Endodermal cell (in vitro differentiated cells): ENCODE measurements around the gene G0S2. TPM values are rescaled to one million over a fixed set of nuclear protein-coding genes. Genes with fewer than 3 reads are reported as not detected.
A peak's percentile ranks its signal among the peaks of the same experiment; 100 is the strongest.

Experiments used
- DNase-seq: peaks from one replicate; pipeline ENCODE4 v3.0.0-alpha.2; 2017
- H3K27ac ChIP-seq: 2 replicates; pipeline ENCODE4 v1.5.1; 2013; ENCODE audit warnings: mild to moderate bottlenecking, low read depth, low read length, moderate library complexity
- H3K27me3 ChIP-seq: 2 replicates; pipeline ENCODE4 v1.6.1; 2013; ENCODE audit warnings: mild to moderate bottlenecking, low read length, moderate library complexity; ENCODE audit not compliant: insufficient read depth, control insufficient read depth, poor library complexity, severe bottlenecking
- H3K36me3 ChIP-seq: 2 replicates; pipeline ENCODE4 v1.7.0; 2013; ENCODE audit warnings: mild to moderate bottlenecking, low read length, moderate library complexity; ENCODE audit not compliant: control insufficient read depth, insufficient read depth
- H3K4me1 ChIP-seq: one replicate; pipeline ENCODE4 v1.7.0; 2013; ENCODE audit warnings: low read length; ENCODE audit not compliant: control insufficient read depth, insufficient read depth
- H3K4me3 ChIP-seq: 2 replicates; pipeline ENCODE4 v1.5.1; 2013; ENCODE audit warnings: mild to moderate bottlenecking, low read length, moderate library complexity
- H3K9ac ChIP-seq: 2 replicates; pipeline ENCODE4 v1.6.1; 2013; ENCODE audit warnings: mild to moderate bottlenecking, low read length, moderate library complexity; ENCODE audit not compliant: poor library complexity, severe bottlenecking; ENCODE audit errors: extremely low read depth
- H3K9me3 ChIP-seq: 2 replicates; pipeline ENCODE4 v1.6.1; 2013; ENCODE audit warnings: mild to moderate bottlenecking, low read length, moderate library complexity; ENCODE audit not compliant: control insufficient read depth
- H3K27ac Mint-ChIP-seq: 2 replicates; pipeline ENCODE4 v1.8.0; 2020; ENCODE audit warnings: mixed read lengths
- H3K27me3 Mint-ChIP-seq: 2 replicates; pipeline ENCODE4 v1.8.0; 2021; ENCODE audit warnings: mild to moderate bottlenecking, mixed read lengths; ENCODE audit not compliant: insufficient read depth
- H3K36me3 Mint-ChIP-seq: 2 replicates; pipeline ENCODE4 v1.8.0; 2020; ENCODE audit warnings: low read depth, mixed read lengths
- H3K4me1 Mint-ChIP-seq: 2 replicates; pipeline ENCODE4 v1.8.0; 2020; ENCODE audit warnings: mixed read lengths
- H3K4me3 Mint-ChIP-seq: 2 replicates; pipeline ENCODE4 v1.8.0; 2020; ENCODE audit warnings: mild to moderate bottlenecking, moderate library complexity, mixed read lengths
- H3K9me3 Mint-ChIP-seq: 2 replicates; pipeline ENCODE4 v1.8.0; 2020; ENCODE audit warnings: mild to moderate bottlenecking, mixed read lengths
- CTCF ChIP-seq: fragments of 200-600 bp; sonication (generic); conservative IDR thresholded peaks from 2 replicates; pipeline ENCODE4 v1.5.0; 2021; ENCODE audit warnings: antibody characterized with exemption, mild to moderate bottlenecking
- WGBS, 2 experiments: methylation state at CpG; one replicate each; pipeline versions ENCODE4 v1.1.5 to v1.1.7; 2013; ENCODE audit warnings: missing lambda C conversion rate in 2 of 2, mixed read lengths in 1 of 2; ENCODE audit not compliant: insufficient coverage in 1 of 2, insufficient read length in 1 of 2; 5-methylcytosine and 5-hydroxymethylcytosine counted together
- total RNA-seq, 2 donors: library from RNA; stranded (reverse); fragmentation: NEBNext Ultra II Directional in 1 of 2; extraction: Animal tissue kit (Norgen Biotek cat#: 25700) in 1 of 2; gene quantifications; 2 replicates in 1 of 2; 3 replicates in 1 of 2; pipeline ENCODE4 v1.2.1, GENCODE V29; 2021

The G0S2 gene
- total RNA-seq, 2 donors from 2014 or later = not detected

DNA sequence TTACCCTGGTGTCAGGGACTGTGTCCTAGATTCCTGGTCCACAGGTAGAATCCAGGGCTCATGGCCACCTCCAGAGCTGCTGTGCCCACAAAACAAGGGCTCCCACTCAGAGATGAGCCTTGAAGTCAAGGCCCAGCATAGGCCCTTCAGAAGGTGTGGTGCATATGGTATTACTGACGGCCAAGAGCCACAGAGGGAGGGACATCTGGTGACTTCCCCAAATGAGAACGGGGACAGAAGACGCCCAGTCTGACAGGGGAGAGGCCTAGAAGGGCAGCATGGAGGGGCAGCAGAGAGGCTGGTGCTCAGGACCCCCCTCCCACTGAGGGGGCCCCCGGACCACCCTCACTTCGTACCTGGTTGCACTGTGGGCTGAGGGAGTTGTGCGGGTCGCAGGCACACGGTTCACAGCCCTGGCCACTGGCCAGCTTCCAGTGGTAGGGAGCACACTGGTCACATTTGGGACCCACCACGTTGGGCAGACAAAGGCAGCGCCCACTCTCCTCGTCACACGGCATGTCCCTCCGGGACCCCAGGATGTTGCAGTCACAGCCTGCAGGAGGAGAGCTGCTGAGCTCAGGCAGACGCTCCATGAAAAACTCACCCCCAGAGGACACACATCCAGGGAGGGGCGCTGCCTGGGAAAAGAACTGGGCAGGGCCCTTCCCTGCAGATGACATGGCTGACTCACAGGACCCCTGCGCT, 48.0 kb upstream of the G0S2 start:
- no peaks in the 10 kb centered on the region for H3K9me3 Mint-ChIP-seq

GRCh38 chr1:209627732-209628196, 47.4 kb upstream of the G0S2 start:
- Histone ChIP-seq H3K9ac (no peak overlapping the region), H3K9me3 (no peaks in the 10 kb centered on the region), H3K27ac (no peak overlapping the region), H3K4me3 (no peak overlapping the region), H3K36me3 (no peaks in the 10 kb centered on the region), H3K27me3 (peaks cover 52% of the 10 kb centered on the region), H3K4me1 (no peaks in the 10 kb centered on the region)
- DNase-seq = peak; percentile 97
- Mint-ChIP-seq H3K4me3 (no peak overlapping the region), H3K27ac (no peak overlapping the region), H3K4me1 (no peaks in the 10 kb centered on the region), H3K27me3 (peaks cover 49% of the 10 kb centered on the region), H3K9me3 (no peaks in the 10 kb centered on the region), H3K36me3 (no peaks in the 10 kb centered on the region)
- peak; percentile 97 for TF ChIP-seq CTCF
- WGBS, 2 experiments = 50 to 57% methylated on average over 12 to 16 of the region's 16 CpGs

More for the DNA sequence above, 48.0 kb upstream of the G0S2 start:
- Mint-ChIP-seq H3K4me3 (no peak overlapping the region), H3K27ac (peak overlapping the region; percentile 52), H3K36me3 (no peaks in the 10 kb centered on the region), H3K4me1 (no peaks in the 10 kb centered on the region), H3K27me3 (peaks cover 52% of the 10 kb centered on the region)
- Histone ChIP-seq H3K36me3 (no peaks in the 10 kb centered on the region), H3K9ac (no peak overlapping the region), H3K27ac (no peak overlapping the region), H3K27me3 (peaks cover 52% of the 10 kb centered on the region), H3K4me1 (no peaks in the 10 kb centered on the region), H3K9me3 (no peaks in the 10 kb centered on the region), H3K4me3 (no peak overlapping the region)
- DNase-seq = no peak
- WGBS, 2 experiments = 72 to 82% methylated on average over 11 to 16 of the region's 16 CpGs
- no peak for TF ChIP-seq CTCF

- Mint-ChIP-seq H3K9me3 (no peaks in the 10 kb centered on the region), H3K27ac (no peak overlapping the region), H3K27me3 (peaks cover 40% of the 10 kb centered on the region), H3K4me3 (no peak overlapping the region), H3K36me3 (no peaks in the 10 kb centered on the region), H3K4me1 (no peaks in the 10 kb centered on the region)
- whole genome bisulfite sequencing, 2 experiments = 86 to 91% methylated on average over 6 to 7 of the region's 7 CpGs
- no peaks in the 10 kb centered on the region for H3K9me3 ChIP-seq
- TF ChIP-seq CTCF = no peak
- H3K27me3 ChIP-seq = peaks cover 43% of the 10 kb centered on the region
- H3K27ac ChIP-seq = no peak overlapping the region
- H3K4me3 ChIP-seq = no peak overlapping the region
- no peak overlapping the region for H3K9ac ChIP-seq
- DNase-seq = no peak
- no peaks in the 10 kb centered on the region for H3K4me1 ChIP-seq
- no peaks in the 10 kb centered on the region for H3K36me3 ChIP-seq
Observed at GRCh38 chr1:209628618-209629299, 46.5 kb upstream of the G0S2 start.
